Glomerular visceral epithelial cell (primary cell): ENCODE measurements around the gene CD55.

Experiments
- DNase-seq: peaks from one replicate; pipeline ENCODE4 v3.0.0-alpha.2; 2016; ENCODE audit errors: extremely low spot score

The CD55 gene, protein sequence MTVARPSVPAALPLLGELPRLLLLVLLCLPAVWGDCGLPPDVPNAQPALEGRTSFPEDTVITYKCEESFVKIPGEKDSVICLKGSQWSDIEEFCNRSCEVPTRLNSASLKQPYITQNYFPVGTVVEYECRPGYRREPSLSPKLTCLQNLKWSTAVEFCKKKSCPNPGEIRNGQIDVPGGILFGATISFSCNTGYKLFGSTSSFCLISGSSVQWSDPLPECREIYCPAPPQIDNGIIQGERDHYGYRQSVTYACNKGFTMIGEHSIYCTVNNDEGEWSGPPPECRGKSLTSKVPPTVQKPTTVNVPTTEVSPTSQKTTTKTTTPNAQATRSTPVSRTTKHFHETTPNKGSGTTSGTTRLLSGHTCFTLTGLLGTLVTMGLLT

DNA sequence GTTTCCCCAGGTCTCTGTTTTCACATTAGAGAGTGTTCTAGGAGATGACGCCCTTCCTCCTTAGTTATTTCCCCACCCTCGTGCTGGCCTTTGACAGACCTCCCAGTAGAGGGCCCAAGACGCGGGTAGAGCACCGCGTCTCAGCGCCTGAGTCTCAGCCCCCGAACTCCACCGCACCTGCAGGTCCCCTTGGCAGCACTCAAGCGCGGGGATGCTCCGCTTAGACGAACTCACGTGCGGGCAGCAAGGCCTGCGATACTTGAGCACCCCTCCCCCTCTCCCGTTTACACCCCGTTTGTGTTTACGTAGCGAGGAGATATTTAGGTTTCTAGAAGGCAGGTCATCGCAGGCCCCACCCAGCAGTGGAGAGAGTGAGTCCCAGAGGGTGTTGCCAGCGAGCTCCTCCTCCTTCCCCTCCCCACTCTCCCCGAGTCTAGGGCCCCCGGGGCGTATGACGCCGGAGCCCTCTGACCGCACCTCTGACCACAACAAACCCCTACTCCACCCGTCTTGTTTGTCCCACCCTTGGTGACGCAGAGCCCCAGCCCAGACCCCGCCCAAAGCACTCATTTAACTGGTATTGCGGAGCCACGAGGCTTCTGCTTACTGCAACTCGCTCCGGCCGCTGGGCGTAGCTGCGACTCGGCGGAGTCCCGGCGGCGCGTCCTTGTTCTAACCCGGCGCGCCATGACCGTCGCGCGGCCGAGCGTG, at the start of gene CD55:
CD55 (plus strand) TSS at position 600 of the 711 bp plus-strand sequence; CDS start at position 688, 88 bp downstream.
- DNase-seq, result peak; percentile 98

DNA sequence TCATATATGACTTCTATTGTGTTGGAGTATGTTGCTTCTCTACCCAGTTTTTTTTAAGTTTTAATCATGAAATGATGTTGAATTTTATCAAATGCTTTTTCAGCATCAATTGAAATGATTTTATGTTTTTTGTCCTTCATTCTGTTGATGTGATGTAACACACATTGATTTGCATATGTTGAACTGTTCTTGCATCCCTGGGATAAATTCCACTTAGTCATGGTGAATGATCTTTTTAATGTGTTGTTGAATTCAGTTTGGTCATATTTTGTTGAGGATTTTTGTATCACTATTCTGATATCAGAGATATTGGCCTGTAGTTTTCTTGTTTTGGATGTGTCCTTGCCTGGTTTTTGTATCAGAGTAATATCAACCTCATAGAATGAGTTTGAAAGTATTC, 46.6 kb upstream of the CD55 start:
- DNase-seq, result no peak

DNA sequence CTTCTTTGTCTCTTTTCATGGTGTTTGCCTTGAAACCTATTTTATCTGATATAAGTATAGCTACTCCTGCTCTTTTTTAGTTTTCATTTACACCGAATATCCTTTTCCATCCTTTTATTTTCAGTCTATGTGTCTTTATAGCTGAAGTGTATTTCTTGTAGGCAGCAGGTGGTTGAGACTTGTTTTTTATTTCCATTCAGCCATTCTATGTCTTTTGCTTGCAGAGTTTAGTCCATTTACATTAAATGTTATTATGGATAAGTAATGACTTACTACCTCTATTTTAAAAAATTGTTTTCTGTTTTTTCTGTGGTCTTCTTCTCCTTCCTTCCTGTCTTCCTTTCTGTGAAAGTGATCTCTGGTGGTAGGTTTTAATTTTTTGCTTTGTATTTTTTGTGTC, 45.0 kb upstream of the CD55 start:
- no peak for DNase-seq

DNA sequence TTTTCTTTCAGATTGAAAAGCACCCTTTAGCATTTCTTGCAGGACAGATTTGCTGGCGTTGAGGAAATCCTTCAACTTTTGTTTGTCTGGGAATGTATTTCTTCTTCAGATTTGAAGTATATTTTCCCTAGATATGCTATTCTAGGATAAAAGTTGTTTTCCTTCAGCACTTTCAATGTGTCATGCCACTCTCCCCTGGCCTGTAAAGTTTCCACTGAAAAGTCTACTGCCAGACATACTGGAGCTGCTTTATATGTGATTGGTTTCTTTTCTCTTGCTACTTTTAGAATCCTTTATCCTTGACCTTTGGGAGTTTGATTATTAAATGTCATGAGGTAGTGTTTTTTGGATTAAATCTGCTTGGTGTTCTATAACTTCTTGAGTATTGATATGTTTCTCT, 44.2 kb upstream of the CD55 start:
- no peak for DNase-seq

DNA sequence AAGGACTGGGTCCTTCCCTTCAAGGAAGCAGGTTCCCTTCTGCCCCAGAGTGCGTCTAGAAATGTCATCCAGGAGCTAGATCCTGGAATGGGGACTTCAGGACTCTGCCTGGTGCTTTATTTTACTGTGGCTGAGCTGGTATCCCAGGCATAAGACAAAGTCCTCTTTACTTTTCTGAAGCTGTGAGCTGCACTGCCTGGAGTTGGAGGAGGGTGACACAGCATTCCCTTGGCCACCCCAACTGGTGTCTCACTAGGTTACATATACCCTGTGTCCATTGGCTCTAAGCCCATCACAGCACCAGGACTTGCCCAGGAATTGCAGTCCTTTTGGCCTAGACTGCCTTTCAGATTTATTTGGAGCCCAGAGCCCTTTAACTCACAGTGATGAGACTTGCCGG, 41.8 kb upstream of the CD55 start:
- DNase-seq, result no peak

DNA sequence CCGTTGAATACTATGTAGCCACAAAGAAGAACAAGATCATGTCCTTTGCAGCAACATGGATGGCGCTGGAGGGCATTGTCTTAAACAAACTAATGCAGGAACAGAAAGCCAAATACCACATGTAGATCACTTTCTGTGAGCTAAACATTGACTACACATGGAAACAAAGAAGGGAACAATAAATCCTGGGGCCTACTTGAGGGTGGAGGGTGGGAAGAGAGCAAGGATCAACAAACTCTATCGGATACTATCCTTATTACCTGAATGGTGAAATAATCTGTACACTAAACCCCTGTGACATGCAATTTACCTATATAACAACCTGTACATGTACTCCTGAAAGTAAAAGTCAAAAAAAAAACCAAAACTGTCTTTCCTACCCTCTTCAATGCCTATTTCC, 40.8 kb upstream of the CD55 start:
- no peak for DNase-seq

DNA sequence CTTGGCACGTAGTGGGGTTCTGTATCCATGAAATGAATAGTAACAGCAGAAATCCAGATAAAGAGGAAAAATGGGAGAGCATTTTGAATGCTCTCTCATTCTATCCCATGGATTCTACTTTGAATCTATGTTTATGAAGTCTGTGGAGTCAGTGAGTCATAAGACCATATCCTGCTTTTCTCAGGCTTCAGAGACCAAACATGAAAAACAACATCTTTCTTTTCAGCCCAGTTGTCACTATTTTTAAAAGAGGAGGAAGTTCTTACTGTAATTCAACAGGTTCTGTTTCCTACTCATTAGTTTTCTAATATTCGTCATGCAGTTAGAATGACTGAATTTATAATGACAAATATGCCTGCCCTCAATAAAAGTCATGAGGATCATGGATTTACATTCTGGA, 39.4 kb upstream of the CD55 start:
- peak; percentile 16 for DNase-seq

DNA sequence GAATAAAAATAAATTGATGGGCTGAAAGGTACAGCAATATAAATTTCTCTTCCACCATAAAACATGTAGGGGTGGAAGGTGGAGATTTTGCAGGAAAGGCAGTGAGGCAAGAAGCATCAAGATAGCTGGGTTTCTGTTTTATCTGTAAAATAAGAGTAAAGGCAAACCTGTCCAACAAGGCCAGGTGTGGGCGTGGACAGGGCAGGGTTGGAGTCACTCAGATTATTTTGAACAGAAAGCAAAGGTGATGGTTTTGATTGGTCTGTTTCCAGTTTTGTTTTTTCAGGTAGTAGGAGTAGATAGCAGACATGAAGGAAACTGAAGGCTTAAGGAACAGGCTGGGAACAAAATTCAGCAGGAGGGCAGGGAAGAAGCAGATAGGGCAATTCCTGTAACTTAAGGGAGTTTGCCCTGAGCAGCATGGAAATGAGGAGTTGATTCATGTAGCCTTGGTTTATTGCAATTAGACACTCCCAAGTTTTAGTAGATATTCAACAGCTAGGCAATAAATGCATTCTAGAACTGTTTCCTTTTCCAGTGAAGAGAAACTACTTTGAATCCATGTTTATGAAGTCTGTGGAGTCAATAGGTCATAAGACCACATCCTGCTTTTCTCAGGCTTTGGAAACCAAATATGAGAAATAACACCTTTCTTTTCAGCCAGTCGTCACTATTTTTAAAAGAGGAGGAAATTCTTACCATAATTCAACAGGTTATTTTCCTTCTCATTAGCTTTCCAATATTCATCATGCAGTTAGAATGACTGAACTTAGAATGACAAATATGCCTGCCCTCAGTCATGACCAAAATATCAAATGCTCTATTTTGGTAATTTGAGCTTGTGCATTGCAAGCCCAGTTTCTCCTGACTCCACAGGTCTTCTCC, 38.7 kb upstream of the CD55 start:
- DNase-seq, result peak; percentile 21

DNA sequence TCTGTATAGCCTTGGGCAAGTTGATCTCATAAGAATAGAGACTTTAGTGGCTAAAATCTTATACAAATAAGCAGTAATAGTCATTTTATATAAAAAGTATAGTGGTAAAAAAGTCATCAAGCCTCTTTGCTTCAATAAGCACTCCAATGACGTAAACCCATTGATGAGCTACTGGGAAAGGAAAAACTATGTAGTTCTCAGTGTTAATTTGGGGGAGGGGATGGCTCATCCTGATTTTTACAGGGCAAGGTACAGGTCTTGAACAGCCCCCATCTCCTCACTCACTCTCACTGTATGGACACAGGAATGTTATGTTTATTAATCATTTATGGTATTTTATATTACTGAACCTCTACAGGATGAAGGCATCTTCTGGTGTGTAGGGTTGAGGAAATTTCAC, 38.1 kb upstream of the CD55 start:
- no peak for DNase-seq

DNA sequence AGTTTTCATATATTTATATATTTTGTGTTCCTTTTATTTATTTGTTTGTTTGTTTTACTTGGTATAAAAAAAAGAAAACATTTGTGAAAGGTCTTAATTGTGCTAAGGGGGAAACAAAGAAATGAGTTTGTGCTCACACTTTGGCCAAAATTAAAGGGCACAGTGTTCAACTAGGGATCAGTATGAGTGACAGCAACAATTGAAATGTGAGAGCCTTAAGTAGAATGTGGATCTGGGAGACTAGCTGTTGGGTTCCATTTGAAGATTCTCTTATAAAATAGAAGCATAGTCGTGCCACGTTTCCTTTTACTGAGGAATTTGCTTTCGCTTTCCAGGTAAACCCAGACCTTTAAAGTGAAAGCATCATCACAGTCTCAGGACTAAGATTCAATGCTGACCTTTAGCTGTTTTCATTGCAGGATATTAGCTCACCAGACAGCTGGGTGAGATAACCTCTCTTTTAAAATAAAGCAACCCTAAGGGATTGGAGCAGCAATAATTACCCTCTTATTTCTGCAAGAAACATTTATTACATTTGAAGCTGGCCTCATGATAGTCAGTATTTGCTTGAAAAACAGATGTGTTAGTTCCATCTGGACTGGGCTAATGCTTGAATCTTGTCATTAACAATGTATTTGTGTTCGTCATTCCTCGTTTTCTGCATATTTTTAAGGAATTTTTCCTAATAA, 37.1 kb upstream of the CD55 start:
- DNase-seq, result no peak

DNA sequence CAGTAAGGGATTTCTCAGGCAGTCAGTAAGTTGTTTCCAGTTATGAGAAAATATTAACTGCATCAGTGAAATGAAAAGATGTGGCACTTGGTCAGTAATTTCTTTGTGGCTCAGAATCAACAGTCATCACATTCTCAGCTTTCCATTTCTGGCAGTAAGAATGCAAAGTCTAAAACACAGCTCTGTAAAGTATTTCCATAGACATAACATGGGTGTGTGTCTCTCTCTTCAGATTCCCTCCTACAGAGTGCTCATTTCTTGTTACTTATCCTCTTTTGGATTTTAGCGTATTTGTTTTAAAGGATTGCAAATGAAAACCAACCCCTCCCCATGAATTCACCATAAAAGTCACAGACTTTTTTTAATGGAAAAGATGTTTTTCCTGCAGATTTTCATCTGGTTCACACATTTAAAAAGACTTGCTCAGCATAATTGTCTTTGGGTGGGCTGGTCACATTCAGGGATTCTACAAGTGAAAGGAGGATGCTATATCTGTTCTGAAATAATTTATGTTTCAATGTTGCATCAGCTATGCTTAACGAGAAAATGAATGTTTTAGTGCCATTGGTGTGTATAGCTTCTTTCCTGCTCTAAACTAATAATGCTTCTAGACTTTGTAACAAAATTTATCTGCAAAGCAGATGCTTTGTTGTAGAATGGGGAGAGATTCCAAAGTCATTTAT, 34.6 kb upstream of the CD55 start:
- no peak for DNase-seq

DNA sequence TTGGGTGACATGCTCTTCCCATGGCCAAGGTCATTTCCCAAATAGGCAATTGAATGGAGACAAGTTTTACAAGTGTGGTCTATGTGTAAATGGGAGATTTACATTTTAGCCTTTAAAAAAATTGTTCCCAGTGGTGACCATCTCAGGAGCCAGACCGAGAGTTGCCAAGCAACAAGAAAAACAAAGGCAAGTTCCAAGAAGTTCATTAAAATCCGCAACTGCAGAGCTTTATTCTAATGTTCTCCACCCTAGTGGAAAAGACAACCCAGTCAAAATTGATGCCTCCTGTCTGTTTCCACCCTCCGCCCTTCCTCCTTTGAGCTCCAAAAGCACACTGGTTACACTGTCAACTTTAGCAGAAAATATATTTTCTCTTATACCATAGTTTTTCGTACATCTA, 33.2 kb upstream of the CD55 start:
- no peak for DNase-seq

DNA sequence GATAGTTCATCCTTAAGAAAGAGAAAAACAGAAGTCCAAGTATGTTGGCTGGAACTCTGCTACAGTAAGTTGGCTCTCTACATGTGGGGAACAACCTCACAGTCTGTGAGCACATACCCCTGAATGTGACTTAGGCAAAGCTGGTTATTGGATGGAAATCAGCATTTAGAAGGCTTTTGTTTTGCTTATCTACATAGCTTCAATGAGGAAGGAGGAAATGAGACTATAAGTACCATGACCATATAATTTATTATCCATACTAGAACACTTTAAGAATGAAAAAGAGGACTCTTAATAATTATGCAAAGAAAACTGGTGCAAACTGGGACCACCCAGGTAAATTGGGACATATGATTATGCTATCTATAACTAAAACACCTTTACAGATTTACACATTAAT, 31.7 kb upstream of the CD55 start:
- no peak for DNase-seq

DNA sequence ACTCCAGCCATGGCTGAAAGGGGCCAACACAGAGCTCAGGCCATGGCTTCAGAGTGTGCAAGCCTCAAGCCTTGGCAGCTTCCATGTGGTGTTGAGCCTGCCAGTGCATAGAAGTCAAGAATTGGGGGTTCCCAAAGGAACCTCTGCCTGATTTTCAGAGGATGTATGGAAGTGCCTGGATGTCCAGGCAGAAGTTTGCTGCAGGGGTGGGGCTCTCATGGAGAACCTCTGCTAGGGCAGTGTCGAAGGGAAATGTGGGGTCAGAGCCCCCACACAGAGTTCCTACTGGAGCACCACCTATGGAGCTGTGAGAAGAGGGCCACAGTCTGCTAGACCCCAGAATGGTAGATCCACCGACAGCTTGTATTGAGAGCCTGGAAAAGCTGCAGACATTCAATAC, 29.8 kb upstream of the CD55 start:
- DNase-seq, result no peak

DNA sequence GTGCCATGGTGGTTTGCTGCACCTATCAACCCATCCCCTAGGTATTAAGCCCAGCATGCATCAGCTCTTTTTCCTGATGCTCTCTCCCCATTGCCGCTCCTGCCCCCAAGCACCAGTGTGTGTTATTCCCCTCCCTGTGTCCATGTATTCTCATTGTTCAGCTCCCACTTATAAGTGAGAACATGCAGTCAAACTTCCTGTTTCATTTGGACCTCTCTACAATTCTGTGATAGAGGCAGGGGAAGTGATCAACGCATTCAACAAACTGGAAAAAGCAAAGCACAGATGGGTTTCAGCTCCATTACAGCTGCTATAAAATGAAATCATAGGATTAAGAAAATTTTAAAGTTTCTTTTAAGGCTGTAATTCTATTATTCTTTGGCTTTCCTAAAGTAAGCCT, 23.3 kb upstream of the CD55 start:
- no peak for DNase-seq

DNA sequence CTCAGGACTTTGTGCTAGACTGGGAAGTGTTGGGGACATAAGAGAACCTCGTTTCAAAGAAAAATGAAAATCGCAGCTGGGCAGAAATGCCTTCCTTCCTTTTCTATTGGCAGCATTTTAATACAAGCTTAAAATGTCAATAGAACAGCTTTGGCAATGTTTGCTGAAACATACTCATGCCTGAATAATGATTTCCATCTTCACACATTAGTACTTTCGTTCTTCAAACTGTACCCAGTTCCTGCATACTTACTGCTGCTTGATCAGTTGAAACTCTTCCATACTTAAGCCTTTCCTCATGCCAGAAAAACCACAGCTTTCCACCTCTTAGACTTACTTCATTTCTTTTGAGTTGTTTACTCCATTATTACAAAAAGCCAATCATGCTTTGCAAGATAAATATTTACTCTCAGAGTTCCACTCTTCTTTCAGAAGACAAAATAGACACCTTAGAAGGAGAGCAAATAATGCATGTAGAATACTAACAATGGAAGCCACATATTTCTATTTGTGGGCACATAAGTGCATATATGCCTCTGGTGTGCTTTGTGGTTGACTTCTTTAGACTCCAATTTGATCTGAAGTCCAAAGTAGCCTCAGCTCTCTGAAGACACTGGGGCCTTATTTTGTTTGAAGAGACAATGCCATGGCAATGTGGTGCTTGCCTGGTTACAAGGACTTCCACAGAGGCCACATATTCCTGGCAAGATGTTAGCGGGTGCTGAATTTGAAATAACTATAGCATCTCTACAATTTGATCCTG, 22.7 kb upstream of the CD55 start:
- peak; percentile 61 for DNase-seq

DNA sequence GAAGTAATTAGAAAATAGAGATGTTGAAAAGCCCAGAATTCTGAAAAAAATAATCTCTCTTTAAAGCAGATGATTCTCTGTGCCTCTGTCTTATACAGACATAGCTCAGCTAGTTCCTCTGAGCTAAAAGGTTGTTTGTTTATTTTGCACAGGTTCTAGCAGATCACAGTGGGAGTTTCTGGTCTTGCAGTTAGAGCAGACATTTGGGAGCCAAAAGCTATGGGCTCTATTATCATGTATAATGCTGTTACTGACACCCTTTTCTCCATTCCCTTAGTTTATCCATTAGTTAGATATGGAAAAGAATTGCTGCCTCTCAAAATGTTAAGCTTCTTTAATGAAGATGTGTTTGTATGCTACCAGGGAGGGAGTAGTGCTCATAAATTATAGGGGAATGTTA, 20.5 kb upstream of the CD55 start:
- no peak for DNase-seq

DNA sequence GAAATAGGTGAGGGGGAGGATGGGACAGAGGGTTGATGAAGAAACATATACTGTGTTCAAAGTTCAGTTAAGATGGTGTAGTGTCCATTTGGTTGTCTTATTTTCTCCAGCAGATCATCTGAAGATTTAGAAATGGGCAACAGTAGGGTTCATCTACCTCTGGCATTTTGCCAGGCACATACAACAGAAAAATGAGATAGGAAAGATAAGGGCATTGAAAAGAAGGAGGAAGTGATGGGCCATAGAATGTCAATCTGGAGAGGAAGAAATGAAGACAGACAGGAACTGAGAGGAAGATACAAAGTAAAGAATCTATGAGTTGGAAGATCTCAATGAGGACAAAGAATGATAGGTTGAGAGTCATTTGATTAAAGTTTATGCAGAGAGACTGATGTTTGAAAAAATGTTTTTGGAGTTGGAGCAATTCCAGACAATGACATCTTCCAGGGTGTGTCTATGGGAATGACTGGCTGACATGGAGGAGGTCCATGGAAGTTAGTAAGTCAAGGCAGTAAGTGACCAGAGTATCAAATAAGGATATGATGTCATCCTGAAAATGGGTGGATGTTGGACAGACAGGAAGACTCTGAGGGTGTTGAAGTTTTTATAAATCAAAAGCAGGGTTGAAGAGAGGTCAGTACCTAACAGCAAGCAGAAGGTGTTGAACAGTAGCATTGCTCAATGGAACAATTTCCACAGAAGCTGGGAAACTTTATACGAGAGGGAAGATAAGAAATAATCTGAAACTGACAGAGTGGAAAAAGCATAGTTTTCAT, 18.7 kb upstream of the CD55 start:
- no peak for DNase-seq

DNA sequence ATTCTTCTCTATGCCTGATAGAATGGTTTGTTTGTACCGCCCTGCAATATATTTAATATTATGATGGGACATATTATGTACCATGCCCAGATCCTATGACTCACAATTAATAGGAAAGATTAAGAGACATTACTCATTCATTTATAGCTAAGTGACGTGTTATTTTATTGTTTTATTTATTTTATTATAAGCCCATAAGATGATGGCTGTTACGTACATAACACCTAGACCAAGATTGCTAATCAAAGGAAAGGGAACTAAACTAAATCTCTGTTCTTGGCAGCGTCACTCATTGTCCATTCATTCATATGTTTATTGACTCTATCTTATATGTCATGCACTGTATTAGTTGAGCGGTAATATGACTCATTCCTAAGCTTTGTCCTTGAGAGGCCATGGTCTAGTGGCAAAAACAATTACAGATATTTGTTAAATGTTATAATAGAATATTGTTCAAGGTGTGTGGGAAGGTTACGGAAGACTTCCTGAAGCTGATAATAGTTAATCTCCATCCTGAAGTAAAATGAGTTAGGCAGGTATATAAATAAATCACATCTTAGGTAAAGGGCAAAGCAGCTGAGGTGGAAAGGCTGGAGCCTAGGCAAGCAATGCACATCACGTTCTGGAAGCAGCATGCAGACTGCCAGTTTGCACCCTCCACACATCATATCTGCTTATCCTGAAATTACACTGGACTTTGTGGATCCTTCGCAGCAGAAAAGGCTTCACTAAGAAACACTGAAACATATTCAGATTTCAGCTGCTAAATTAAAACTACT, 16.6 kb upstream of the CD55 start:
- DNase-seq, result no peak
